ENCODE results near the gene MAP3K7CL.

GRCh38 chr21:29178926-29179325 is 48.5 kb downstream of the MAP3K7CL start:
- TF ChIP-seq YY1 (IDR thresholded peaks at IDR 0.05; ENCODE audit: insufficient read depth, insufficient read length) (no peak), SUZ12 (IDR thresholded peaks at IDR 0.05; ENCODE audit: extremely low read depth, insufficient read depth, insufficient read length) (no peak)

Measured in NT2/D1 (cell line).